ENCODE data around the gene MTFR1L.

DNA sequence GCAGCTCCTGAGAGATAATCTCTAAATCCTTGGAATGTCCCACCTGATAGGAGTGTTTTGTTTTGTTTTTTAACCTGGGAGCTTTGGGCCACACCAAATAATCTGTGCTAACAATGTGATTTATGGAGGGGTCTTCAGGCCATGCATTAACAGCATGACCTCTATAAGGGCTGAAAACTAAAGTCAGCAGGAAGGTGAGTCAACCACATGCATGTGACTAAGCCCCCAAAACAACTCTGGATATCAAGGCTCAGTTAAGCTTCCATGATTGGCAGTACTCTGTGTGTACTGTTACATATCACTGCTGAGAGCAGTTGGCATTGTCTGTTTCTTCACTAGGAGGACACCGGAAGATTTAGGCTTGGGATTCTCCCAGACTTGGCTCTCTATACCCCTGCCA lies 28.8 kb downstream of the MTFR1L start:
- TF ChIP-seq, protein P1, sequence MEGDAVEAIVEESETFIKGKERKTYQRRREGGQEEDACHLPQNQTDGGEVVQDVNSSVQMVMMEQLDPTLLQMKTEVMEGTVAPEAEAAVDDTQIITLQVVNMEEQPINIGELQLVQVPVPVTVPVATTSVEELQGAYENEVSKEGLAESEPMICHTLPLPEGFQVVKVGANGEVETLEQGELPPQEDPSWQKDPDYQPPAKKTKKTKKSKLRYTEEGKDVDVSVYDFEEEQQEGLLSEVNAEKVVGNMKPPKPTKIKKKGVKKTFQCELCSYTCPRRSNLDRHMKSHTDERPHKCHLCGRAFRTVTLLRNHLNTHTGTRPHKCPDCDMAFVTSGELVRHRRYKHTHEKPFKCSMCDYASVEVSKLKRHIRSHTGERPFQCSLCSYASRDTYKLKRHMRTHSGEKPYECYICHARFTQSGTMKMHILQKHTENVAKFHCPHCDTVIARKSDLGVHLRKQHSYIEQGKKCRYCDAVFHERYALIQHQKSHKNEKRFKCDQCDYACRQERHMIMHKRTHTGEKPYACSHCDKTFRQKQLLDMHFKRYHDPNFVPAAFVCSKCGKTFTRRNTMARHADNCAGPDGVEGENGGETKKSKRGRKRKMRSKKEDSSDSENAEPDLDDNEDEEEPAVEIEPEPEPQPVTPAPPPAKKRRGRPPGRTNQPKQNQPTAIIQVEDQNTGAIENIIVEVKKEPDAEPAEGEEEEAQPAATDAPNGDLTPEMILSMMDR (optimal IDR thresholded peaks at IDR 0.05 in 1 of 3, IDR thresholded peaks at IDR 0.05 in 1 of 3, conservative IDR thresholded peaks at IDR 0.05 in 1 of 3; ENCODE audit: extremely low read depth in 1 of 3, insufficient read depth in 2 of 3, low read length in 3 of 3) = no peak
- no peak for TF ChIP-seq EZH2 (IDR thresholded peaks at IDR 0.05; ENCODE audit: low read length)
